ENCODE measurements around the gene COL8A2. TPM values are rescaled to one million over a fixed set of nuclear protein-coding genes. Genes with fewer than 3 reads are reported as not detected.

The COL8A2 gene
- polyA plus RNA-seq, 1 donor from 2014 or later: not detected

DNA sequence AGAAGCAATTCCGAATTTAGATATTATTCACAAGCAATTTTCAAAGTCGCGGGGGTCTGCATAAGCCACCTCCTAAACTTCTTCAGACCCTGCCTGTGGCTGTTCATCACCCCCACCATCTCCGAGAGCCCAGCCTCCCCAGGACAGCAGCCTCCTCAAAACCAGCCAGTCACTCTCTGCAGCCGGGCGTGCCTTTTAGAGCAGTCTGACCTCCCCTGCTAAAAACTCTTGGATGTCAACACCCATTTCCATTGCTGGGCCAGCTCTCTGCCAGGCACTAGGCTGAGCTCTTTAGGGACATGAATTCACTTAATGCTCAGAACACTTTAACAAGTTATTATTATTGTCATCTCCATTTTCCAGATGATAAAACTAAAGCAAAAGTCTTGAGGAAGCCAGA, 24.6 kb downstream of the COL8A2 start:
- no peaks in the 10 kb centered on the region for H3K36me3 ChIP-seq (ENCODE audit: insufficient read depth, low read length)
- TF ChIP-seq TAF1 (IDR thresholded peaks at IDR 0.05; ENCODE audit: low read depth): no peak
- no peak for TF ChIP-seq SMC3 (conservative IDR thresholded peaks at IDR 0.05; ENCODE audit: poor library complexity)
- TF ChIP-seq, protein P1, sequence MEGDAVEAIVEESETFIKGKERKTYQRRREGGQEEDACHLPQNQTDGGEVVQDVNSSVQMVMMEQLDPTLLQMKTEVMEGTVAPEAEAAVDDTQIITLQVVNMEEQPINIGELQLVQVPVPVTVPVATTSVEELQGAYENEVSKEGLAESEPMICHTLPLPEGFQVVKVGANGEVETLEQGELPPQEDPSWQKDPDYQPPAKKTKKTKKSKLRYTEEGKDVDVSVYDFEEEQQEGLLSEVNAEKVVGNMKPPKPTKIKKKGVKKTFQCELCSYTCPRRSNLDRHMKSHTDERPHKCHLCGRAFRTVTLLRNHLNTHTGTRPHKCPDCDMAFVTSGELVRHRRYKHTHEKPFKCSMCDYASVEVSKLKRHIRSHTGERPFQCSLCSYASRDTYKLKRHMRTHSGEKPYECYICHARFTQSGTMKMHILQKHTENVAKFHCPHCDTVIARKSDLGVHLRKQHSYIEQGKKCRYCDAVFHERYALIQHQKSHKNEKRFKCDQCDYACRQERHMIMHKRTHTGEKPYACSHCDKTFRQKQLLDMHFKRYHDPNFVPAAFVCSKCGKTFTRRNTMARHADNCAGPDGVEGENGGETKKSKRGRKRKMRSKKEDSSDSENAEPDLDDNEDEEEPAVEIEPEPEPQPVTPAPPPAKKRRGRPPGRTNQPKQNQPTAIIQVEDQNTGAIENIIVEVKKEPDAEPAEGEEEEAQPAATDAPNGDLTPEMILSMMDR (IDR thresholded peaks at IDR 0.05; ENCODE audit: poor library complexity, severe bottlenecking): no peak
- no peak for TF ChIP-seq POLR2AphosphoS5 (IDR thresholded peaks at IDR 0.05)
- TF ChIP-seq EP300 (conservative IDR thresholded peaks at IDR 0.05; ENCODE audit: poor library complexity, severe bottlenecking): no peak
- no peak for TF ChIP-seq EZH2 (IDR thresholded peaks at IDR 0.05; ENCODE audit: borderline replicate concordance, insufficient read depth, low read length, poor library complexity, severe bottlenecking)
- no peak for TF ChIP-seq REST (IDR thresholded peaks at IDR 0.05; ENCODE audit: borderline replicate concordance)
- TF ChIP-seq MXI1 (conservative IDR thresholded peaks at IDR 0.05; ENCODE audit: poor library complexity, severe bottlenecking): no peak
- TF ChIP-seq RAD21 (conservative IDR thresholded peaks at IDR 0.05): no peak
- H3K27me3 ChIP-seq (ENCODE audit: insufficient read depth, low read depth, low read length): no peaks in the 10 kb centered on the region
- no peak overlapping the region for H3K27ac ChIP-seq (ENCODE audit: low read length)
- no peak overlapping the region for H3K4me3 ChIP-seq (ENCODE audit: low read length)
- no peaks in the 10 kb centered on the region for H3K9me3 ChIP-seq (ENCODE audit: low read length)
- no peaks in the 10 kb centered on the region for H3K79me2 ChIP-seq (replicated peaks; ENCODE audit: insufficient read depth, low read length)
- H3K9me2 ChIP-seq (ENCODE audit: insufficient read depth, low read length): no peaks in the 10 kb centered on the region
- H2AFZ ChIP-seq (ENCODE audit: low read depth, low read length): no peak overlapping the region
- no peaks in the 10 kb centered on the region for H3F3A ChIP-seq (ENCODE audit: insufficient read depth, low read length, poor library complexity, severe bottlenecking)
- H3K4me2 ChIP-seq (ENCODE audit: low read length): no peak overlapping the region
- no peak overlapping the region for H3K9ac ChIP-seq (ENCODE audit: low read length)
- no peaks in the 10 kb centered on the region for H4K20me1 ChIP-seq (ENCODE audit: insufficient read depth)

GRCh38 chr1:36099681-36100341, 25.2 kb downstream of the COL8A2 start:
- Histone ChIP-seq H3K4me3 (ENCODE audit: low read length) (no peak overlapping the region), H3F3A (ENCODE audit: insufficient read depth, low read length, poor library complexity, severe bottlenecking) (no peaks in the 10 kb centered on the region), H3K4me2 (ENCODE audit: low read length) (no peak overlapping the region), H3K9me2 (ENCODE audit: insufficient read depth, low read length) (no peaks in the 10 kb centered on the region), H3K9ac (ENCODE audit: low read length) (no peak overlapping the region), H3K79me2 (replicated peaks; ENCODE audit: insufficient read depth, low read length) (no peaks in the 10 kb centered on the region), H3K9me3 (ENCODE audit: low read length) (no peaks in the 10 kb centered on the region), H3K27me3 (ENCODE audit: insufficient read depth, low read depth, low read length) (no peaks in the 10 kb centered on the region), H3K27ac (ENCODE audit: low read length) (no peak overlapping the region), H4K20me1 (ENCODE audit: insufficient read depth) (no peaks in the 10 kb centered on the region), H3K36me3 (ENCODE audit: insufficient read depth, low read length) (no peaks in the 10 kb centered on the region), H2AFZ (ENCODE audit: low read depth, low read length) (no peak overlapping the region)
- TF ChIP-seq SMC3 (conservative IDR thresholded peaks at IDR 0.05; ENCODE audit: poor library complexity): peak; percentile 97
- TF ChIP-seq, protein P1 (IDR thresholded peaks at IDR 0.05; ENCODE audit: poor library complexity, severe bottlenecking): peak; percentile 97
- TF ChIP-seq MXI1 (conservative IDR thresholded peaks at IDR 0.05; ENCODE audit: poor library complexity, severe bottlenecking): no peak
- TF ChIP-seq REST (IDR thresholded peaks at IDR 0.05; ENCODE audit: borderline replicate concordance): peak; percentile 78
- TF ChIP-seq RAD21 (conservative IDR thresholded peaks at IDR 0.05): peak; percentile 97
- TF ChIP-seq TAF1 (IDR thresholded peaks at IDR 0.05; ENCODE audit: low read depth): no peak
- no peak for TF ChIP-seq EZH2 (IDR thresholded peaks at IDR 0.05; ENCODE audit: borderline replicate concordance, insufficient read depth, low read length, poor library complexity, severe bottlenecking)
- TF ChIP-seq POLR2AphosphoS5 (IDR thresholded peaks at IDR 0.05): no peak
- no peak for TF ChIP-seq EP300 (conservative IDR thresholded peaks at IDR 0.05; ENCODE audit: poor library complexity, severe bottlenecking)

Measured in neural cell (in vitro differentiated cells).